Activated CD4-positive, alpha-beta T cell treated with anti-CD3 and anti-CD28 coated beads, Interleukin-2, amount 50 U/mL, for 1 hour (primary cell): Measurements from ENCODE around the gene CACNA1G.

Experiments used
- DNase-seq: peaks from one replicate; pipeline ENCODE4 v3.0.0-alpha.2; 2020

CACNA1G gene

DNA sequence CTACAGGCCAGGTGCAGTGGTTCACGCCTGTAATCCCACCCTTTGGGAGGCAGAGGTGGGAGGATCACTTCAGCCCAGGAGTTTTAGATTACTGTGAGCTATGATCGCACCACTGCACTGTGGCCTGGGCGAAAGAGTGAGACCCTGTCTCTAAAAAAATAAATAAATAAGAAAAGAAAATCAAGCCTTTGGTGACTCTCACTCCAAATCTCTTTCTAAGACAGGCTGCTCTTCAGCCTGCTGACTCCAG, 75.1 kb downstream of the CACNA1G start:
- DNase-seq: no peak

DNA sequence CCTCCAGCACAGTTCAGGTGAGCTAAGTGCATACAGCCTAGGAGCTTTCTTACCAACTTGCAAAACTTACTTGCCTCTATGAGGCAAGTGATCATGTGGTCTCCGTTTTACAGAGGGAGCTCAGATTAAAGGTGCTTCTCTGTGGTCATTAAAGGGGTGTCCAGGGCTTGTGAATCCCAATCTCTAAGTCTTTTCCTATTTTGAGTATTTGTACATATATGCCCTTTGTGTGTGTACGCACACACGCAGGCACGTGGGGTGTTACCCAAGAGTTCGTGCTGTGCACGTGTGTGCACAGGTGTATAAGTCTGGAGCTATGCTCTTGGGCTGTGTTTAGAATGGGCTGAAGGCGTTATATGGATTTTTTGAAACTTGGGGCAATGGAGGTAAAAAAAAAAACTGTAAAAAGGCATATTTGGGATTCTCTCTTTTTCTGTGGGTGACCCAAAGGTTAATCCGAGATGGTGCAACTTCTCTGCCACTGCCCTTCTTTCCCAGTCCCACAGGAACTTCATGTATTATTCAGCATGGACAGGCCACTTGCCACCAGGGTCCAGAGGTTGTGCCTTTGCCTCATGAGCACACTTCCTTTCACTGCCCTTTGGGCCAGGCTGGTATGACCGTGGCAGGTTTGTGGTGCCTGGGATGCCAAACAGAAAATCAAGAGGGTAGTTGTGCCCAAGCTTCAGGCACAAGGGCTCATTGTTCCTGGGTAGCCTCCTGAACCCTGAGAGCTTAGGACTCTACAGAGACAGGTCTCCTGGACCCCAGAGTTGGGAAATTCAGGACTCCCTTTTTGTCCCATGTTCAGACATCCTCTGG, 75.7 kb downstream of the CACNA1G start:
- DNase-seq: no peak

DNA sequence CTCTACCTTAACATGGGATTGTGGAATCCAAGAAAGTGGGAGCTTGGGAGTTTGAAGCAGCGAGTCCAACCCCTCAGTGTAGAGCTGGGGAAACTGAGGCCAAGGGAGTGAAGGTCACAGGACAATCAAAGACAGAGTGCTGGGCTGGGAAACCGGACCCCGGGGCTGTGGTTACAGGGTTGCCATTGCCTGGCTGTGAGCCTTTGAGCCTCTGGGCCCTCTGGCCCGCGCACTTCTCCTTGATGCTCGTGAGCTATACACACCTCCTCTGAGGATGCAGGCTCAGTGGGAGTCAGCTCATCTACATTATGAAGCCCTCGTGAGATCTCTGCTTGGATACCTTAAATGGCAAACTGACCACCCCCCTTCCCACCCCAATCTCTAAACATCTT, 76.3 kb downstream of the CACNA1G start:
- no peak for DNase-seq

DNA sequence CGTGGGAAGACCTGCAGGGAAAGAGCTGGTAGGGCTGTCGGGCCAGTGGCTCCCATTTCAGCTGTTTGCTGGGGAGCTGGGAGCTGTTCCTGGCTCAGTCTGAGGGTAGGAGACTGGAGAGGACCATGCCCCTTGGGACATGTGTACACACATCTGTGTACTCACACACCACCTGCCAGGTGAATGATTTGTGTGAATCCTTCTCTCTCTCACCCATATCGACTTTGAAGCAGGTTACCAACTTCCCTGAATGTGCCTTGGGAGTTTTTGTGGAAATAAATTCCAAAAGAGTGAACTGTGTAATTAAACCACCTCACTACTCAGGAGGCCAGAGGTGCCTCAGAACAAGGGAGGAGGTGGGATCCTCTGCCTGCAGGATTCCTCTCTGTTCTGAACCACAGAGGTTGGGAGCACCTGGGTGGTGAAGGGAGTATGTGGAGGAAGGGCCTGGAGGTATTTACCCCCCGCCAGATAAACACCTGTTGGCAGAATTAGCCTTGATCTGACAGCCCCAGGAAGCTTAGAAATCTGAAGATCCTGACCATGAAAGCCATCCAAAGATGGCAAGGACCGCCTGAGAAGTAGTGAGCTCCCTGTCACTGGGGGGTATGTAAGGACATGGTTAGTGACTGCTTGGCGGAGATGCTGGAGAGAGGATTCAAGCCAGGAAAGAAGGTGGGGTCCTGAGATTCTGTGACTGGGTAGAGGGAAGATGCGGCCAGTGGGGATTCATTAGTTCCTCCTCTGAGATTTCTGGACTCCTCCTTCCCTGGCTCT, 77.5 kb downstream of the CACNA1G start:
- DNase-seq: no peak

DNA sequence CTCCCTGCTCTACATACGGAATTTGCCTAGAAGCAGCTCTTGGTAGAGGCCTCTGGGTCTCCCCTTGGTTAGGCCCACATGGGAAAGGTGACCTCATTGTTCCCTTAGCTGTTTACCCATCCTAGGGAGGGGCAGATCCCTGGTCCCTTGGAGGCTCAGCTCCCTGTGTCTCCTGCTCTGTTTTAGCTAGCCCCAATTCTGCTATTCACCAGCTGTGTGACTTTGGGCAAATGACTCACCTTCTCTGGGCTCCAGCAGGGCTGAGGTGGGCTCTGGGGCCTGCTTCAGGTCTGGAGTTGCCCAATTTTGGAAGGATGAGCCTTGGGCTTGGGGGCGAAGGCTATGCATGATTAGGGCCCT, 78.1 kb downstream of the CACNA1G start:
- DNase-seq: no peak

DNA sequence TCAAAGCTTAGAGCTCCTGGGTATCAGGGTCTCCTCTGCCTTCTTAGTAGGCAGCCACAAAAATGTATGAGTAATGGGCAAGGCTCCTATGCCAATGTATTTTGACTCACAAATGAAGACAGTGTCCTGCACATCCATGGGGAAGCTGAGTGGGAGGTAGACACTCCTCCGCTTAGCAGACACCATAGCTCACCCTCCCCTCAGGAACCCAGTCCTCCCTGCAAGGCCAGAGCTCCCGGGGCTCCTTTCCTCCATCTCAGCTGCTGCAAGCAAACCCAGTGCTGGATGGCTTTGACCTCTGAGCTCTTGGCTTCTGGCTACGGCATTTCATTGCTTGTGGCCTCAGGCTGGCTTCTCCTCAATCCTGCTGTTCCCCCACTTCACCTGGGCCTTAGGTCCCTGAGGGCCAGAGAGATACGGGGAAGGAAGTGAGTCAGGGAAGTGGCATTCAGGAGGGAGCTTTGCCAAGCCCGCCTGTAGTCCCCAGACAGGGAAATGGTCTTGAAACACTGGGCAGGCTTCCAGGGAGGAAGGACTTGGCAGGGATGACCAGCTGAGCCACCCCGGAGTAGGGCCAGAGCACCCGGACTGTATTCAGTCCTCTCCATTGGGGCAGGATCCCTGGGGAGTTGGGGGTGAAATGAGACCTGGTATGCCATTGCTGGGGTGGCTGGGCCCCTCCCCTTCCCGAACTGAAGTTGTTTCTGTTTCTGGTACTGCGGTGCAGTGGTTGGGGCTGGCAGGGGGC, 78.6 kb downstream of the CACNA1G start:
- no peak for DNase-seq

DNA sequence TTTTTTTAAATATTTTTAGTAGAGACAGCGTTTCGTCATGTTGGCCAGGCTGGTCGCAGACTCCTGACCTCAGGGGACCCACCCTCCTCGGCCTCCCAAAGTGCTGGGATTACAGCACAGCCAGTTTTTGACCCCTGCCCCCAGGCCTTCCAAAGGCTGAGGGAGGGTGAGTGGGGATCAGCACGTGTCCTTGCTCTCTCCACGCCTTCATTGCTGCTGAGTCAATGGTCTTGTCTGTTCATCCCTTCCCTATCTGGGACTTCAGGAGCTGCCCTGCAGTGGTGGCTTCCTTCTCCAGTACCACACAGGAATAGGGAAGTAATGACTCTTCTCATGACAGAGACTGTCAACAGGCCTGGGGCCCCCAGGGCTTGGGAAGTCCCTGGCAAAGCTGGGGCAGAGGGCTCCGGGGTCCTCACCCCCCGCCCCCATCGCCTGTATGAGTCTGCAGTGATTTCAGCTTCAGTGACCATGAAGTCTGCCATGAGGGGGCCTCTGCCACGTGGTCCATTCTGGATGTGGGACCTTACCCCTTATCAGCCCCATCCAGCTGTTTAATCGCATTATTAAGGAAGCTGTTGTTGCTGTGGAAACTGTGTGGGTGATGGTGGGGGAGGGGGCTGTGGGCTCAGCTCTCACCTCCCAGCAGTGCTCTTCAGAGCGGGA, 80.3 kb downstream of the CACNA1G start:
- DNase-seq: no peak

DNA sequence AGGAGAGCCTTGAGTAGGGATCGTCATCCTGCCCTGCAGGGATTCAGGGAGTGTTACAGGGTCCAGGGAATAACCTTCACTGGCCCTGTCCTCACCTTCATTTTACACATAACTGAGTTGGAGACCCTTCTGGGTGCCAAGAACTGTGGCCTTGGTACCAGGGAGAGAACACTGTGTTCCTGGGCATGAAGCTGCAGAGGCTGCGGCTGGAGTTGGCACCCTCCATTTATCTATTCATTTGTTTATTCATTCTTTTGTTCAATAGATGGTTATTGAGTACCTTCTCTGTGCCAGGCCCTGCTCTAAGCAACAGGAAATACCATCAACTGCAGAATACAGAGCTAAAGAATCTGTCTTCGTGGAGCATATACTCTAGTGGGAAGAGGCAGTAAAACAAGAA, 80.8 kb downstream of the CACNA1G start:
- no peak for DNase-seq

DNA sequence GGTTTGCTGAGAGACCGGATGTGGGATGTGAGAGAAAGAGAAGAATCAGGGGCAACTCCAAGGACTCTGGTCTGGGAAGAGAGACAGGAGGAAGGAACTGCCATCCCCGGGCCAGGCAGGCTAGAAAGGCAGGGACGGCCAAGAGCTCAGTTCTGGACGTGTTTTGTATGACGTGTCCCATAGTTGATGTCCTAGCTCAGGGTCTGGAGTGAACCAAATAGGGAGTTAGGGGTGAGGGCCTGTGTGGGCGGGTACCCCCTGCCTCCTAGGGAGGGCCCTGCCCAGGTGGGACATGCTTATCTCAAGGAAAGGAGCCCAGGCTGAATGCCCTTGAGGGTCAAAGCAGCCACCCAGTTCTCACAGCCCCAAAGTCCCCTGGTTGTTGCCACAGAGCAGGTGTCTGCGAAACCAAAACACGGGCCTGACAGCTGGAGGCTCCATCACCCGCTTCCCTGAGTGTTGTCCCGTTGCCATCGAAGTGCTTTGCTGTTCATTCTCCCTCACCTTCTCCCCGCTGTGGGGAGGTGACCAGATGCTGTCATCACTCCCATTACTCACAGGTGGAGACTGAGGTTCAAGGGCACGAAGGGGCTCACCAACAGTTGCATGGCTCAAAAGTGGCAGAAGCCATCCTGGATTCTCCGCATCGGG, 81.7 kb downstream of the CACNA1G start:
- no peak for DNase-seq

DNA sequence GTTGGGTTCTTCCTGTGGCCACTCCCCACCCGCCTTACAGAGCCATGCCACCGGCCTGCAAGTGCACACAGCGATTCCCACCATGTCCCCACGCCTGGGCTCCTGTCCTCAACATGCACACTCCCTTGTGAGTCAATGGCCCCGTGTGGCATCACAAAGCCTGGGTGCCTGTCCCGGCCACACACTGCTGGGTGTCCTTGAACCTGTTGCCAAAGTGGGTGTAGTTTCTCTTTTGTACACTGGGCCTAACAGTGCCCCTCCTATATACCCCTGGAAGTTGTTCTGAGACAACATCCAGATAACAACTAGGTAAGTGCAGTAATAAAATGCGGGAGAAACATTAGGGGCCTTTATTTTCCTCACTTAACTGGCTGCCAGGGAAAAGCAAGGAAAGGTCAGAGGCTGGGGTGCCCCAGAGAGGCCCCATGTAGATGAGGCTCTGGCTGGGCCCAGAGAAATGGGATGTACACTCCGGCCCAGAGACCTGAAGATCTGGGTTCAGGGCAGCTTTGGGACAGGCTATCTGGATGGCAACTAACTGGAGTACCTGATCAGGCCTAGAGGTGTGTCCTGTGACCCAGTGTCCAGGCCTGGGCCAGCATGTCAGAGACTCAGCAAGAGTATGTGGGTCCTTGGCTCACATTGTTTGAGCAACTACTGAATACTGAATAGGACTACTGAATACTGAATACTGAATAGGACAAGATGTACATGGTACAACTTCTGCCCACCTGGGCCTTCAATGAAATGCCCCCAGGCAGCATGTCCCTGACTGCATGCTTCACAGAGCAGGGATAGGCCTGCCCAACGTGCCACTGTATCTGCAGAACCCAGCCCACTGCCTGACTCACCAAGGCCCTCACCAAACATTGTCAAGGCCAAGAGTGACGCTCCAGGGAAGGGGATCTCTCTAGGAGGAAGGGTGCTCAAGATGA, 82.5 kb downstream of the CACNA1G start:
- no peak for DNase-seq

DNA sequence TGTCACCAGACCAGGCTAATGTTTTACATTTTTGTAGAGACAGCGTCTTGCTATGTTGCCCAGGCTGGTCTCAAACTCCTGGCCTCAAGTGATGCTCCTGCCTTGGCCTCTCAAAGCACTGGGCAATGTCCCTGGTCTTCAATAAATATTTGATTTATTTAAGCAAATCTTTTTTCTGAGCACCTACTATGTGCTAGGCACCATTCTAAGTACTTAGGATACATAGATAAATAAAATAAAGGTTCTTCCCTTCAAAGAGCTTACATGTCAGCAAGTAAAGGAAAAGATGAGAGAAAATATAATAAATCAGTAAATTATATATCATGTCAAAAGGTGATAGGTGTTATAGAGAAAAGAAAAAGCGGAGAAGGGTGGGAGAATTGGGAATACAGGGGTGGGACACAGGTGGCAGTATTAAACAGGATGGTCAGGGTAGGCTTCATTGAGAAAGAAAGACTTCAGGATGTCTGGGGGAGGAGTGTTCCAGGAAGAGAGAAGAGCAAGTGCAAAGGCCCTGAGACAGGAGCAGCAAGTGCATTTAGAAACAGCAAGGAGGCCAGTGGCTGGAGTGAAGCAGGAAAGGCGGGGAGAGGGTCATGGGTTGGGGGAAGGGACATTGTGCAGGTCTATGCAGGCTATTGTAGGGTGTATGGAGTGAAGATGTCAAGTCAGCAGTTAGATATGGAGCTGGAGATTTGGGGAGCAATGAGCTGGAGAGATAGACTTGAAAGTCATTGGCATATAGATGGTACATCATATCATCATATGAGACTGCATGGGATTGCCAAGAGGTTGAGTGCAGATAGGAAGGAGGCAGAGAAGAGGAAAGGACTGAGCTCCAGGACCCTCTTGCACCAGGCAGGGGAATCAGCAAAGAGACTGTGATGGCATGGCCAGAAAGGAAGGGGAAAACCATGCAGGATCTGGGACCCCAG, 85.5 kb downstream of the CACNA1G start:
- no peak for DNase-seq

DNA sequence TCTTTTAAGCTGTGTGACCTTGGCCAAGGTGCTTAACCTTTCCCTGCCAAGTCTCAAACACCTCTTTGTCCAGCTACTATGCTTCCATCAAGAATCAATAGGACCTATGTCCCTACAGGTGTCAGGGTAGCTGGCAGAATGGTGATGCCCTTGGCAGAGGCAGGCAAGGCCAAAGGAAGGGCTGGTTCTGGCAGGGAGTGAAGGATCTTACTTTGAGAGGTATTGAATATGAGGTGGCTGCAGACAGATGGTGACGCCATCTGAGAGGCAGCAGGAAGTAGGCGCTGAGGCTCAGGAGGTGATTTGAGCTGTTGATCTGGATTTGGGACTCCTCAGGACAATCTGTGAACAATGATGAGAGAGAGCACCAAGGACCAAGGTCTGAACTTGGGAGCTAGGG, 86.7 kb downstream of the CACNA1G start:
- DNase-seq: no peak

DNA sequence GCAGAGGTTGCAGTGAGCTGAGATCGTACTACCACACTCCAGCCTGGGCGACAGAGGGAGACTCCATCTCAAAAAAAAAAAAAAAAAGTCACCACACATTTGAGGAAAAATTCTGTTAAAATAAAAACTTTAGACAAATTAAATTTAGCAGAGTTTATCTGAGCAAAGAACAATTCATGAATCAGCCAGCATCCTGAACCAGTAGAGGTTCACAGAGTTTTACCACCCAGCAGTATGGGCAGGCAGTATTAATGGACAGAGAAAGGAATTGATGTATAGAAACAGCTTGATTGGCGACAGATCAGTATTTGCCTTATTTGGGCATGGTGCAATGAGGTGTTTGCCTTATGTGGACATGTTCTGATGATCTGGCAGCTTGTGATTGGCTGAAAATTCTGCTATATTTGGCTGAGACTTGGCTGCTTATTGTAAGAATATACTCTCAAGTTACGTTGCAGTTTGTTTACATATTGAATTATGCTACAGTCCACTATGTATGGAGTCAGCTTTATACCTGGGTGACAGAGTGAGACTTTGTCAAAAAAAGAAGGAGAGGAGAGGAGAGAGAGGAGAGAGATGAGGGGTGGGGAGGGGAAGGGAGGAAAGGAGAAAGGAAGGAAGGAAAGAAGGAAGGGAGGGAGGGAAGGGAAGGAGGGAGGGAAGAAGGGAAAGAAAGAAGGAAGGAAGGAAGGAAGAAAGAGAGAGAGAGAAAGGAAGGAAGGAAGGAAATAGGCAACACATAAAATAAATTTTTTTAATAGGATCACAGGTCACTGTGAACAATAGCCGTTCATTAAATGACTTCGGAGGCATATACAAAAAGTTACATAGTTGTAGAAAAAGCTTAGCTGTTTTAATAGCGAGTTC, 88.8 kb downstream of the CACNA1G start:
- no peak for DNase-seq

DNA sequence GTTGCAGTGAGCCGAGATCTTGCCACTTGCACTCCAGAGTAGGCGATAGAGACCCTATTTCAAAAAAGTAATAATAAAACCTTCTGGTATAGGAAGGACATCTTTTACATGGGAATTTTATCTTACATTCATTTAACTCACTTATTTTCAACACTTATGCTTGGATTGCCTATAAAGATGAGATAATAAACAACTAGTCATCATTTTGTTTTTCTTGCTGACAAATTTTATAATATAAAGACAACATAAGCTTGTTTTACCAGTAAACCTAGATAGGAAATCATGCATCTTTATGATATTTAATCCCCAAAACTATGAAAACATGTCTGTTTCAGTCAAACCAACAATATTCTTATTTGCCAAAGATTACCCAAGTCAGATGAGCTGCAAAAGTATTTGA, 91.1 kb downstream of the CACNA1G start:
- DNase-seq: no peak

DNA sequence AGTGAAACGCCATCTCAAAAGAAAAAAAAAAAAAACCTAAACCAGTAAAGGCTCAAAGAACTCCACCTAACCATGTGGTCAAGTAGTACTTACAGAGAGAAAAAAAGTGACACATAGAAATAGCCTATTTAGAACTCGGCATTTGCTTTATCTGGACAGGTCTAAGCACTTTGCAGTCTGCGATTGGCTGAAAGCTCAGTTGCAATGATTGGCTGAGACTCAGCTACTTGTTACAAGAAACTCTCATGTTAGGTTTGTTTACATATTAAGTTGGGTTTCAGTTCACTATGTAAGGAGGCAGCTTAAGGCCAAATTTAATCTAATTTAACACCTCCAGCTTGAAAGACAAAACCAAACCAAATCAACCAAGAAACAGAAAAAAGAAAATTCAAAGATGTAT, 93.2 kb downstream of the CACNA1G start:
- DNase-seq: no peak

DNA sequence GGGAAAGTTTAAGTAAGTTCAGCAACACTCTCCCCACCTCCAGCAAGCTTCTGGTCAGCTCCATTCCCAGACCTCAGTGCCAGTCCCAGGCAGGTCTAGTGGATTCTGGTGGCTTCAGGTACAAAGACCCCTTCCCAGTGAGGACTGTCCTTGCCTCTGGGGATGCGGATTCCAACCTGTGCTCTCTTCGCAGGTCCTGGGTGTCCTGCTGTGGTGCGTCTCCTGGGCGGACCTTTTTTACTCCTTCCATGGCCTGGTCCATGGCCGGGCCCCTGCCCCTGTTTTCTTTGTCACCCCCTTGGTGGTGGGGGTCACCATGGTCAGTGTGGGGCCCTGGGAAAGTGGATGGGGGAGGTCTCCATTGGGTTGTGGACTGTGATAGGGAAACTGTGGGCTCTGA, 96.0 kb downstream of the CACNA1G start:
- no peak for DNase-seq

DNA sequence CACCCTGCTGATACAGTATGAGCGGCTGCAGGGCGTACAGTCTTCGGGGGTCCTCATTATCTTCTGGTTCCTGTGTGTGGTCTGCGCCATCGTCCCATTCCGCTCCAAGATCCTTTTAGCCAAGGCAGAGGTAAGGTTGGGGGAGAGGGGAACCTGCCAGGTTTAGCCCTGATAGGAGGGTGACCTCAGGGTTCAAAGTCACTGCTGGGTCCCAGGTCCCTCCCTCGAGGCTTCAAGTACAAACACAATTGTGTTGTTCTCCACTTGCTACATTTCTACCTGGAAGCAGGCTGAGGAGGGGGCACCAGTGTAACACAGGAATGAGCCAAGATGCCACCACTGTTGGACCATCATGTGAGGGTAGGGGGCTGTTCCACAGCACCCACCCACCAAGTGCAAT, 96.5 kb downstream of the CACNA1G start:
- DNase-seq: no peak

DNA sequence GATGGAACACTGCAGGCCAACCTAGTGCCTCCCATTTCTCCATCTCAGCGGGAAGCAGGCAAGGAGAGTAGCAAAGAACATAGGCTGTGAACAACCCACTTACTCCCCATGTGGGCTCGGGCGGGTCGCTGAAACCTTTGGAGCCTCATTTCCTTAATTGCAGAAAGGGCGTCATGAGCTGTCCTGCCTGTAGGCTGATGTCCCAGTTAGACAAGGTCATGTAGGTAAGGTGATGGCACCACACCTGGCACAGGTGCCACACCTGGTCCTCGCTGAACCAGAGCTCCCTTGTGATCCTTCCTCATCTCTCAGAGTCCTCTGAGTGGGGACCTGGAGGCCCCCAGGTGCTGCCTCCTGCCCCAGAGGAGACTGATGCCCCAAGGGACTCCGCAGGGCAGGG, 97.1 kb downstream of the CACNA1G start:
- DNase-seq: no peak

DNA sequence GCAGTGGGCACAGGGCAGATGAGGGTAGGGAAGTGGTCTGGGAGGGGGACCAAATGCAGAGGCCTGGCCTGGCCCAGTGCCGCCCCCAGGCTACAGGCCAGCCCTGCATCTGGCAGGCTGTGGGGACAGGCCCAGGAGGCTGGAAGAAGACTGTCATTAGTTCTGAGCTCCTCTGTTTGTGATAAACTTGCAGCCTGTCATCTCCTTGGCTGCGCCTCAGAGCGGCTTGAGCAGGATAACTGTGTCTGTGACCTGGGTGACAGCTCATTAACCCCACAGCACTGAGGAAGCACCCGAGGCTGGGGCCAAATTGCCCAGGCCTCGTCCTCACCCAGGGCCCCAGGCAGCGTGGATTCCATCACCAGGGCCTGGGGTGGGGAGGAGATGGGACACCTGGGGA, 98.1 kb downstream of the CACNA1G start:
- no peak for DNase-seq

DNA sequence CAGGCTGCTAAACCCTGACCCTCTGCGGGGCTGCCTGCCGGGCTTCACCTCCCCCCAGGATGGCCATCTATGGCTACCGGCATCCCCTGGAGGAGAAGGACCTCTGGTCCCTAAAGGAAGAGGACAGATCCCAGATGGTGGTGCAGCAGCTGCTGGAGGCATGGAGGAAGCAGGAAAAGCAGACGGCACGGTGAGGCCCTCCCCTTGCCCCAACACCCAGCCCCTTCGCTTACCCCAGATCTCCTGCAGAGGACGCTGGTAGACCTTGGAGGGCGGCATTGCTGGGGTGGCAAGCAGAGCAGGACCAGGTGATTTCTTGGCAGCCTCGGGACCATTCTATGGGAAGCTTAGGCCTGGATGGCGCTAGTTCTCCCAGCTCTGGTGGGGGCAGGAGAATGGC, 98.7 kb downstream of the CACNA1G start:
- no peak for DNase-seq
